Measurements from ENCODE around the gene GRIN3A.

The GRIN3A gene

DNA sequence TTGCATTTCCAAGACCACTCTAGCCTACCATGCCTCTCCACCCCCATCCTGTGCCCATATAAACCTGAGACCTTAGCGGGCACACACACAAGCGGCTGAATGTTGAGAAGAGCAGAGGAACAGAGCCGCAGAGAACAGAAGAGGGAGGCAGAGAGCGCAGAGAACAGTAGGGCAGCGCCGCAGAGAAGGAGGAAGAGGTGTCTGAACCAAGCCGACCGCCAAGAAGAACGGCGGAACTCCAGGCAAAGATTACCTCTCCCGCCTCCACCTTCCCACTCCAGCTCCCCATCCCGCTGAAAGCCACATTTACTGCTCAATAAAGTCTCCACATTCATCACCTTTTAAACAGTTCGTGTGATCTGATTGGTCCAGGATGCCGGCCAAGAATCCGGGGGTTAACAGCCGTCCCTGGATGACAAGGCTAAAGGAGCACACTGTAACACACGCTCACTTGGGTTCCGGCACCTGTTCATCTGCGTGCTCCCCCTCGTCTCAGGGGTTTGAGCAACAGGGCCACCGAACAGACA is 33.2 kb downstream of the GRIN3A start:
- no peak for DNase-seq (ENCODE audit: low read depth)

DNA sequence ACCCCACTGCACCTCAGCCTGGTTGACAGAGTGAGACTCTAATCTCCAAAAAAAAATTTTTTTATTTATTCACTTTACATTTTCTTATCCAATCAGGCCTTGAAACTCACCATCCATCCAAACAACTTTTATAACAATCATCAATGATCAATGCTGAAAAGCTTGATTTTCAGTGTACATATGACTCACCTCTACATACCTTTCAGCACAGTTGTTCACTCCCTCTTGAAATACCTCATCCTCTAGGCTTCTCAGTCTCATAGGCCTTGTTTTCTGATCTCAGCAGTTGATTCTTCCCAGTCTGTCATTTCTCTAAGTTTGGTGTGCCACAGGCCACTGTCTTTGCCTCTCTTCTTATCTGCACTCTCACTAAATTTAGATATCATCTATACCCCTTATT is 36.2 kb downstream of the GRIN3A start:
- no peak for DNase-seq (ENCODE audit: low read depth)

DNA sequence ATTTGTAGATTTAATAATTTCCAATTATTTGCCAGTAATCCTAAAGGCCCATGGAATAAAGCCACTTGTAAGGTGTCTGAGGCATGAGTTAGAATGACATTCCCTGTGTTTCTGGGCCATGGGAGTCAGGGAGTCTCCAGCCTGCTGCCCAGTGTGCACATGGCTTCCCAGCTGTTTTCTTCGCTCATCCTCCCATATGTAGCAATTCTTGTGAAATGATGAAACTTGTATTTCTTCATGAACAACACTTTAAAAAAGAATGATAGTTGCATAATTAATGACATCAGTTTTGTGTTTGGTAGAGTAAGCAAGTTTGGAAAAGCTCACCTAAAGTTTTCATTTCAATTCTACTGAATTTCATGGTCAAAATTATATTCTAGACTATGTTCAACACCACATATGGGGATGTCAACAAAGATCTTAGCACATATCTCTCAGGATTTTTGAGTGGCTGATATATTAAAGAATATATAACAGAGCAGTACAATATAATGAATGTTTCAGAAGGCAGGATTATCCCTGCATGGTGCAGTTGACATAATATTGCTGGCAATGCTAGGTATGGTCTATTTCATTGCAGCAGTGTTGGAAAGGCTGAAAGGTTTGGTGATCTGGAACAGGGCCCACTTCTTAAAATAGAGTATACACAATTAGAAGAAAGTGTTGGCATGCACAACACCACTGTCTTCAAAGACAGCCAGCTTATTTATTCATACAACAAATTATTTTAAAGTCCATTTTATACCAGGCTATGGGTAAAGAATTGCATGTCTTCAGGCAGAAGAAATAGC is 44.7 kb downstream of the GRIN3A start:
- no peak for DNase-seq (ENCODE audit: low read depth)

DNA sequence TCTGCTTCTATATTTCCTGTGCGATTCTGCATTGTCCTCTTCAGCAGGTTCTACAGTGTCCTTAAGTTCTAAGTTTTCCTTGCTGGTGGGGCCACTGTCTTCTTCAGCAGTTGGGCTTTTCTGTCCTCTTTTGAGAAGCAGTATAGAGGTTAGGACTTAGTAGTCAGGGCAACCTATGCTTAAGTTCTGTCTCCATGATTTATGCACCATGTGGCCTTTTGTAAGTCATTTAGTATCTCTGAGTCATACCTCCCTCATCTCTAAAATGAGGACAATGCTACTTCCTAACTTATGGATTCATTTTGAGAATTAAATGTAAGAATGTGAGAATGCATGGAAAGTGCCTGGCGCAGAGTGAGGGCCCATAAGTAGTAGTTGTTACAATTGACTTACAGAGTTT is 46.8 kb downstream of the GRIN3A start:
- no peak for DNase-seq (ENCODE audit: low read depth)

DNA sequence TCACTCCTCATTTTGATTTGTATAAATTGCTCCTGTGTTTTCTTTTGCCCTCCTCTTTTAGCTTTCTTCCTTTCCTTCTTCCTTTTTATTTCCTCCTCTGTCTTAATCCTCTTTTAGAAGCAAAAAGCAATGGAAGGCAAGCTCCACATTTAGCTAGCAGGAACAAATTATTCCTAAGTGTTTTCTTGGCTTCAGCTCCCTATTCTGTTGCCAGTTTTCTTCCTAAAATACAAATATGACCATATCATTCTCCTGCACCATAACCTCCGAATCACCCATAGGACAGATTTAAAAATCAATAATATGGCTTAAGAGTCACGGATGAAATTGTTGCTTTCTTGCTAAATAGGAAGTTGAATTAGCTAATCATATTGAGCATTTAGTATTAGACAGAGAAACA is 49.4 kb downstream of the GRIN3A start:
- no peak for DNase-seq (ENCODE audit: low read depth)

DNA sequence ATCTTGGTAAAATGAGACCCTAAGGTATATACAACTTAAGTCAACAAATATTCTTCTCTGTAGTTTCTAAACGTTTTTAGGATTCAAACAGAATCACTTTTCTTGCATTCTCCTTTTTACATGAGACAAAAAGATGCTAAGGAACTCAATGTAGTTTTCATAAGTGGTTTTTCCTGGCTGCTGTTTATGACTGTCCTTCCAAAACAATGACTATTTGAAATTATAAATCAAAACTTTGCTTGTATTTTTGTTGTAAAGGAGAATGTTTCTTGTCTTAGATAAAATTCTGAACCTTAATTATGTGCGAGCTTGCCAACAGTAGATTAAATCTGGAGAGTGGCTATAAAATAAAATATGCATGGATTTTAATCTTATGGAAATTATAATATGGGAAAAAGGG is 53.8 kb downstream of the GRIN3A start:
- no peak for DNase-seq (ENCODE audit: low read depth)

DNA sequence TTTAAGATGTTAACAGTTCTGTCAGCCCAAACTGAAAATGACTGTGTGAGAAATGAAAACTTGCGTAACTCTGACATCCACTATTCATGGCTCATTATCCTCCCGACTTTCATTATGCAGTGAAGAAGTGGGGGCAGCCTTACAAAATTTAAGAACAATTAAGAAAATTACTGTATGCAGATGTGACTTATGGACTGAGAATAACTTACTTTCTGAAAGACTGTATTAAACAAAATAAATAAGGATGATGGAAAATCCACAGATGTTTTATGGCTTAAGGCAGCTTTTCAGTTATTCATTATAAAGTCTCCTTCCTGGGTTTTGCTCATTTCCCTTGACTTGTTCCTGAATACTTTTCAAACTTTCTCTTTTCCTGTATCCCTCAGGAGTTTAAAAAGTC is 55.2 kb downstream of the GRIN3A start:
- no peak for DNase-seq (ENCODE audit: low read depth)

DNA sequence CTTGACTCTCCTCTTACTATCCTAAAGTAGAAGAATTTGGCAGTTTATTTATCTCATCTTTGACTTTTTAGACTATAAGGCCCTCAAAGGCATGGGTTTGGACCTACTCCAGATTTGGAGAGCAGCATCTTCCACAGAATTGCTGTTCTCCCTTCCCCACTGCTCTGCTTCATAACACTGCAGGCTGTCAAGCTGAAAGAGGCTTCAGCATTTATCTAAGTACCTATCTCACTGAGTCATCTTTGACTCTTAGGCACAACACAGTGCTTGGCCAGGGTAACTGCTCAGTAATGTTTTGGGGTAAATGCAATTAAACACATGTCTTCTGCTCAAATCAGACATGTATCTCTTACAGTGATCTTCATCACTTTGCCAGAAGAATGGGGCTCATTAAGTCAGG is 60.6 kb downstream of the GRIN3A start:
- no peak for DNase-seq (ENCODE audit: low read depth)

DNA sequence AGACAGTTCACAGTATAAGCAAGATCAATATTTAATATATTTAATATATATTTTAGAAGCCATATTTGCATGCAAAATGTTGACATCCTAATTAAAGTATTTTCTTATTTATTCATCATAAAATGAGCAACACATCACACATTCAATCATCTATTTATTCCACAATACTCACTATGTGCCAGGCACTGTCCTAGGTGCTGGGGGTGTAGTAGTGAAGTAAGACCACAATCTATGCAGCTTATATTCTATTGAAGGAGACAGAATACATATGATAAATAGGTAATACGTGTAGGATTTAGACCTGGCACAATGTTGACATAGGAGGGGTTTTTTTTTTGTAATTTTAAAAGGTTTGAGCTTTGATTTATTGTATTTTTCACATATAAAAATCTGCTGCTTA is 63.1 kb downstream of the GRIN3A start:
- DNase-seq (ENCODE audit: low read depth) = no peak

DNA sequence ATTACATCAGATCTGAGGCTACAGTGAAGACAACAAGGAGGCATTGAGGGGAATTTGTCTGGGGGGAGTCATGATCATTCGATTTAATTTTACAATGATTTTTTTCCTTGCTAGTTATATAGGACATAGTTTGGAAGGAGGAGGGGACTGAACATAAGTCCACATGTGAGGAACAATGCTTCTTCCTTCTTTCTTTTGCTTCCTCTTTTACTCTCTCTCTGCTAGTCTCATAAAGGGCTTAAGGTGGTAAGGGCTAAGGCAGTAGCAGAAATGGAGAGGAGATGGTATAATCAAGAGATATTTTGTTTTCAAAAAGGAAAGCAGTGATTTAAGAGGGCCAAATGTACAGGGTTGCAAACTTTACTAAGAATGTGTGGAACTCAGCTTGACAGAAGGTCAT is 64.3 kb downstream of the GRIN3A start:
- DNase-seq (ENCODE audit: low read depth) = no peak

DNA sequence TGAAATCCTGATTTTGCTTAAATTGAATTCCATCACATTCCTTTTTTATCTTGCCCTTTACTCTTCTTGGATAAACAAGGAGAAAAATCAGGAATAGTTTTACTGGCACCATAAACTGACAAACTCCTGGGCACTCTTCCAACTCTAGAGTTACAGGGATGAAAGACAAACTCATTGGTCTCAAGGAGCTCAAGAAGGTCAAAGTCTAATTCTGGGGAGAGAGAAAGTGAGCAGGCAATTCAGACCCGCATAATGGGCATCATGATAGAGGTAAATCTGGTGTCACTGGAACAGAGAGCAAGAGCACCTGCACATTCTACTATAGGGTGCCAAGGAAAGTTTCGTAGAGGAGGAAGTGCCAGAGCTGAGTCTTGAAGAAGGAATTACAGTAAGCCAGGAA is 64.8 kb downstream of the GRIN3A start:
- no peak for DNase-seq (ENCODE audit: low read depth)

DNA sequence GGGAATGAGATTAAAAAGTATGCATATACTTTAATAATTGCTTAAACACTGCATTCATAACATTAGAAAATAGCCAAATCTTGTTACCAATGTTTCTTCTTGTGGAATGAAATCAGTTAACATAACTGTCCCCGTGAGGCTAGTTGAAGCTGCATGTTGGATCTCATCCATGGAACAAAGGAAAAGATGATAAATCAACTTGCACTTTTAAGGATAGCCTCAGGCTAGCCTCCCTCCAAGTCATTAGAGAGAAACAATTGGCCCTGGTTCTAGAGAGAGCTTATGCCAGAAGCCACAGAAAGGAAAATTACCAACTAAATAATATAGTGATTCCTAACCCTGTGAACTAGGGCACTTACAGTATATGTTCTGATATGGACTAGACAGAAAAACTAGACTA is 66.9 kb downstream of the GRIN3A start:
- DNase-seq (ENCODE audit: low read depth) = no peak

DNA sequence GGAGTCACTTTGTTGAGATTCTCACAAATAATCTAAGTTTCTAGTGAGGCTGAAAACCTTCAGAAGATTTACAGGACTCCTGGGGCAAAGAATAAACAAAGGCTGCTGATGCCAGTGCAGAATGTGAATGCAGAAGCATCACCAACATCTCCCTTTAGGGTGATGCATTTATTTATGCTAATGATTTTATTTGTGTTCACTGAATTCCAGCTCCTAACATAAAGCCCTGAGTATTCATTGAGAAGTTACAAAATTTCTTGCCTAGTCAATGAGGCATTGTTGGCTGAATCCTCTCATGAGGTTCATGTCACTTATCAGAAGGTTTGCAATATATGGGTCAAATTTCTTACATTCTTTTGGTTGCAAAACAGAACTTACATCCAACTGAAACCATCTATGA is 70.0 kb downstream of the GRIN3A start:
- DNase-seq (ENCODE audit: low read depth) = no peak

DNA sequence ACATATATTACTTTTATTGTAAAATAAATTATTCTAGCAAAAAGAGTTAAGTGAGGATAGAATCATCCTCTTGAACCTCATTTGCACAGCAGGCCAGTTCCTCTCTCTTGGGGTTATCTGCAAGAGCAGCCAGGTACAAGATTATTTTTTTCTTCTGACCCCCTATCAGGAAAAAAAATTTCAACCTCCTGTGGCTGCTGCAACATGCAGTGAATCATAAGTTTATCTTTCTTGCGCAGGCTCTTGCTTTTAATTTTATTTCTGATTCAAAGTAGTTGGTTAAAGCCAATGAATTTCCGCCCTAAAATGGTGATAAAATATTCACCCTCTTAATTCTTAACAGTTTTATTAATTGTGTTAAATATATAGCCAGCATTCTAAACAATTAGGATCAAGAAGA is 74.0 kb downstream of the GRIN3A start:
- no peak for DNase-seq (ENCODE audit: low read depth)

DNA sequence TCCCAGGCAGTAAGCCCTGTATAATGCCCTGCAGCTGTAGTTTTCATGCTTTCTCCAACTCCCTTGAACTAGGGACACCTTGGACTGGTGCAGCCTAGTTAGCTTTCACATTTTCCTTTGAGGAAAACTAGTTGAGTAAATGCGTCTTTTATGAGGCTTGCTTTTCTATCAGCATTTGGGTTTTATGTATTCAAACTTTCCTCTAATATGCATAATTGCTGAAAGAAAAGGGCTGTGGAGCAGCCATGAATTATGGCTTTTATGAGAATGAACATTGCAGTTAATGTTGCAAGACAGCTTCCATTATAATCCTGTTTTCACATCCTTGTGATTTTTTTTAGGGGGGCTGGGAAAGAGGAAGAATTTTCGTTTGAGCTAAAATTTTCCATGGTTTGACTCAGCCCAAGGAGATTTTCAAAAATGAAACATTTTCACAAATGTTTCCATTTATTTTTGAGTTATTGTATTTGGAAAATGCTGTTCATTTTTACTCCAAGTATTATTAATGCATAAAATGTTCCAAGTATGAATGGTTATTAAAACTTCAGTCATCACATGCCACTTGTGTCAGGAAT is 85.8 kb downstream of the GRIN3A start:
- DNase-seq (ENCODE audit: low read depth) = no peak

DNA sequence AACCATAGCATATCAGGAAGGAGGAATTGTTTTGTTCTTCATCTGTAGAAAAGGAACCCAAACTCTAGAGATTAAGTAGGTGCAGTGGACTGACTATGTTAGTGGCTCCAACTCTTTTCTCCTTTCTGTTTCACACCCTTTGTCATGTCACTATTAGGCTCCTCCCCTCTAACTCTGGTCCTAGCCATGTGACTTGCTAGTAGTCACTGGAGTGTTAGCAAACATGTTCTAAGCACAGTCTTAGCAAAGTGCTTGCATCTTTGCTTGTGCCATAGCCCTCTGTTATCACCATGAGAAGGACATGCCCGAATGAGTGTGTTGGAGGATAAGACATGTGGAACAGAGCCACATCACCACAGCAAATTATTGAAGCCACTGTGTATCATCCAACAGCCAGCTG is 88.3 kb downstream of the GRIN3A start:
- DNase-seq (ENCODE audit: low read depth) = no peak

DNA sequence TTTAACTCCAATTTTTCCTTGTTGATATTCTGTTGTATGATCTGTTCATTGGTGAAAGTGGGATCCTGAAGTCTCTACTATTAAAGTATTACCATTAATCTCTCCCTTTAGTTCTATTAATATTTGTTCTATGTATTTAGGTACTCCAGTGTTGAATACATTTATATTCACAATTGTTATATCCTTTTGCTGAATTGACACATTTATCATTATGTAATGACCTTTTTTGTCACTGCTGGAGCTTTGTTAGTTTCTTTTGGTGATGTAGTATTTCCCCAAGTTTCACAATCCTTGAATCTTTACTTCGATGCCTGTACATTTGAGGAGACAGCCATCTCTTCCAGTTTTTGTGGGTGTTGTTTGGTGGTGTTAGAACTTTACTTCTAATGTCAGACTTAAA is 90.0 kb downstream of the GRIN3A start:
- no peak for DNase-seq (ENCODE audit: low read depth)

DNA sequence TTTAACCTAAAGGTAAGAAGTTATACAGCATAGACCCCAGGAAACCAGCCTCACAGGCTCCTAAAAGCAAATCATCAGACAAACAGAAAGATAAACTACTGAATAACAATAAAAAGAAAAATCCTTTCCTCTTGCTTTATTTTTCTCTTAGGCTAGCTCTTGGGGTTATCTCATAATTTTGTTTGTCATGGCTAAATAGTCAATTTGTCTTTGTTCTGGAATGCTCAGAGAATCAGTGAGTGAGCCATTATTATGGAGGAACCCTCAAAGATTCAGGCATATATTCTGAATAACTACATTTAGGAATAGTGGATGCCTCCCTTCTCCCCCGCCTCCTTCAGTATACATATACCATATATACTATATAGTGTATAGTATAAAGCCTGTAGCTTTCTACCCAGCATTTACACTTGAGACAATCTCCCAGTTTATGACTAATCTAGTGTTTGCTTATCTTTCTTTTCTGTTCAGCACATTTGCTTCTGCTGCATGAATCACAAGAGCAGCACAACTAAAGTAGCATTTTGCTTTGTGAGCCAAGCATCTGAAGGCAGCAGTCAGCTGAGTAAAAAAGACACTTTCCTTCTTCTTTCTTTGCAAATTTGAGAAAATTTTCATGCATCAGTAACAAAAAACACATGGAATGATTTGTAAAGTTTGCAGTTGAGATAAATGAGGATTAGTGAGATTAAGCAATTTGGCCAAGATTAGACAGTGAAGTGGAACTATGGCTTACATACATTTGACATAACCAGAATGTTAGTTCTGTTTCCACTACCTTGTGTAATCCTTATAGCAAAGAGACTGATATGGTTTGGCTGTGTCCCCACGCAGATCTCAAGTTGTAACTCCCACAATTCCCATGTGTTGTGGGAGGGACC is 98.4 kb downstream of the GRIN3A start:
- no peak for DNase-seq (ENCODE audit: low read depth)

DNA sequence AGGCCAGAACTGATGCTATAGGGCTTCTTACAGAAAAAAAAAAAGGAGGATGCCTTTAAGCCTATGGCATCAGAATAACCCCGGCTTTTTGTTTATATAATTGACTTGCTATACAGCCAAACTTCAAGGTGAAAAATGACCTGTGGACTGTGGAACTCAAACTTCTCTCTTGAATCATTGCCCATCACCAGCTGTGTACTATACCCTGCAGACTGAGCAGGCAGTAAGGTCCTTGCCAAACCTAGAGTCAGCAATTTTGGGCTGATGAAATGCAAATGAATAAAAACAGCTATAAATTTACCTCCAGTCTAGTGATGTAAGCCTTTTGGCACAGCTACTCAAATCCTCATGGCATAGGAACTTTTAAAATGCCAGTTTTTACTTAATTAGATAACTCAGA is 99.1 kb downstream of the GRIN3A start:
- DNase-seq (ENCODE audit: low read depth) = no peak

DNA sequence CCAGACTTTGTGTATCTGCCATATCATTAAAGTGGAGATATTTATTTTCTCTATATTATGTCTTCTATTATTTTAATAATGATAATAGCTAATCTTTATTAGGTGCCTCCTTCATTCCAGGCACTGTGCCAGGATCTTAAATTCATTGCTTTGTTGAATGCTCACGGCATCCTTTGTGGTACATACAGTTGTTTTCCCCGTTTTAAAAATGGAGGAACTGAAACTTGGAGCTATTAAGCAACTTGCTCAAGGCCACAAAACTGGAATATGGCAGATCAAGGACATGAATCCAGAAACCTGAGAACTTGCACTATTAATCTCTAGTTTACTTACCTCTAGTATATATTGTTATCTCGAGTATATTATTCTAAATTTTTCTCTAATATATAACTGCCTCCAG is 102.2 kb downstream of the GRIN3A start:
- DNase-seq (ENCODE audit: low read depth) = no peak

DNA sequence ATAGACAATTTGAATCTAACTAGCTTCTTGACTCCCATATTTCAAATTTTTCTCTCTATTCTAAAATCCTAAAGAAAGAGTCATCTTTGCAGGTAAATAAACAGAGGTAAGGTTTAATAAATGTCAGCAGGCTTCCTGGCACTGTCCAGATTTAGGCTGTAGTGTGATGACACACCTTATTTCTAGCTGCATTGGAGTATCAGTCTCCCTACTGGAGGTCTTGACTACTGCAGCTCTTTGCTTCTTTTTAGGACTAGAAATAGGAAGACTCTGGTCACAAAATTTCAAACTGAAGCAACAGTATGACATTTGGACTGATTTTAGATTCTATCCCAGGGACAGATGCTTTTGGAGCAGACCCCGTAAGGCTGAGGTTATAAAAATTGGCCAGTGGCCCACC is 103.0 kb downstream of the GRIN3A start:
- no peak for DNase-seq (ENCODE audit: low read depth)

DNA sequence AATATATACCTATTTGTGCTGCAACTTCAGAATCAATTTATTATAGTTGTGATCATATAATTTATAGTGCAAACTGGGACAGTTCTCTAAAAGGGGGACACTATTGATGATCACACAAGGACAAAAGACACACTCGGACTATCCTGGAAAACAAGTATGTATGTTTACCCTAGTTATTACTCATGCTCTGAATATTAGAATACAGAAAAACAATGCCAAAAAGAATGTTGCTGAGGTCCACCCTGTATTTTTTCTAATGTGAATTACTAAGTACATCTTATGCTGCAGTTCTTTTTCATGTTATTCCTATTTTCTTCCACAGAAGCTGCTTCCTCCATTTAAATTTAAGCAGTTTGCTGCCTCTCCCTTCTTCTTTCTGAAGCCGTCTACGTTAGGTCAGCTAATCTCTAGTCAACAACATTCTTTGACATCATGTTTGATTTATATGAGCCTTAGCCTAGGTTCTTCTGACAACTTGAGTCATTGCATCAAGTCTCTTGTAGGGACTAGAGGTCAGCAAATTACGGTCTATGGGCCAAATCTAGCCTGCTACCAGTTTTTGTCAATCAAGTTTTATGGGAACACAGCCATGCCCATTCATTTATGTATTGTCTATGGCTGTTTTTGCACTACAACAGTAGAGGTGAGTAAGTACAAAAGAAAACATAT is 103.6 kb downstream of the GRIN3A start:
- no peak for DNase-seq (ENCODE audit: low read depth)

Measured in GM04503 (cell line).